Measurements from ENCODE around the gene CNTNAP2. TPM values are rescaled to one million over a fixed set of nuclear protein-coding genes. Genes with fewer than 3 reads are reported as not detected.

Gene CNTNAP2
- total and polyA plus RNA-seq, 8 donors, result 0.94 to 42.5 (median 38.6) TPM

- ATAC-seq, result no peak
- Histone ChIP-seq H3K4me1 (no peaks in the 10 kb centered on the region), H3K27ac (no peak overlapping the region), H3K36me3 (no peaks in the 10 kb centered on the region), H3K4me3 (no peak overlapping the region), H3K27me3 (no peaks in the 10 kb centered on the region), H3K9me3 (no peaks in the 10 kb centered on the region)
- intact Hi-C loops (cut with DNase I), result no loop called here
- TF ChIP-seq CTCF (IDR thresholded peaks at IDR 0.05), result no peak
- no peak for DNase-seq
Observed at GRCh38 chr7:147765301-147765700, 1648.7 kb downstream of the CNTNAP2 start.

- no peaks in the 10 kb centered on the region for H3K27me3 ChIP-seq
- H3K27ac ChIP-seq, result no peak overlapping the region
- DNase-seq (no peak), ATAC-seq (no peak)
- TF ChIP-seq CTCF (IDR thresholded peaks at IDR 0.05), result no peak
- no peaks in the 10 kb centered on the region for H3K9me3 ChIP-seq
- intact Hi-C loops (cut with DNase I), result no loop called here
- no peaks in the 10 kb centered on the region for H3K4me1 ChIP-seq
- no peaks in the 10 kb centered on the region for H3K36me3 ChIP-seq
- no peak overlapping the region for H3K4me3 ChIP-seq
Observed at GRCh38 chr7:147771344-147771743, 1654.7 kb downstream of the CNTNAP2 start.

- H3K4me3 ChIP-seq, result no peak overlapping the region
- no peak overlapping the region for H3K27ac ChIP-seq
- no peaks in the 10 kb centered on the region for H3K27me3 ChIP-seq
- H3K4me1 ChIP-seq, result no peaks in the 10 kb centered on the region
- no peak for TF ChIP-seq CTCF (IDR thresholded peaks at IDR 0.05)
- intact Hi-C loops (cut with DNase I), result no loop called here
- DNase-seq, result no peak
- no peaks in the 10 kb centered on the region for H3K9me3 ChIP-seq
- no peak for ATAC-seq
- H3K36me3 ChIP-seq, result no peaks in the 10 kb centered on the region
Observed at GRCh38 chr7:147774461-147774860, 1657.9 kb downstream of the CNTNAP2 start.

GRCh38 chr7:147775516-147776284 lies 1659.1 kb downstream of the CNTNAP2 start:
- no peak overlapping the region for H3K4me3 ChIP-seq
- no peaks in the 10 kb centered on the region for H3K9me3 ChIP-seq
- H3K27me3 ChIP-seq, result no peaks in the 10 kb centered on the region
- intact Hi-C loops (cut with DNase I), result no loop called here
- no peak for TF ChIP-seq CTCF (IDR thresholded peaks at IDR 0.05)
- DNase-seq (no peak), ATAC-seq (no peak)
- no peaks in the 10 kb centered on the region for H3K36me3 ChIP-seq
- no peaks in the 10 kb centered on the region for H3K4me1 ChIP-seq
- no peak overlapping the region for H3K27ac ChIP-seq

- DNase-seq (no peak), ATAC-seq (no peak)
- no peak overlapping the region for H3K4me3 ChIP-seq
- no peaks in the 10 kb centered on the region for H3K36me3 ChIP-seq
- no peaks in the 10 kb centered on the region for H3K4me1 ChIP-seq
- H3K27me3 ChIP-seq, result no peaks in the 10 kb centered on the region
- no peak for TF ChIP-seq CTCF (IDR thresholded peaks at IDR 0.05)
- H3K9me3 ChIP-seq, result no peaks in the 10 kb centered on the region
- no peak overlapping the region for H3K27ac ChIP-seq
- intact Hi-C loops (cut with DNase I), result no loop called here
Observed at GRCh38 chr7:147777309-147777708, 1660.7 kb downstream of the CNTNAP2 start.

Measured in left lung (tissue), 10 donors.